GM10847 (cell line): Measurements from ENCODE around the gene PRKAG2.

Experiments
- POLR2A ChIP-seq: IDR thresholded peaks from 2 replicates; pipeline ENCODE4 v1.6.1; 2011; ENCODE audit not compliant: insufficient read length; ENCODE audit errors: extremely low read depth

Gene PRKAG2

GRCh38 chr7:151804756-151805155, 72.2 kb downstream of the PRKAG2 start:
- TF ChIP-seq POLR2A = no peak

- TF ChIP-seq POLR2A = no peak
Observed at GRCh38 chr7:151803841-151804240, 73.1 kb downstream of the PRKAG2 start.

- no peak for TF ChIP-seq POLR2A
Observed at GRCh38 chr7:151802469-151802846, 74.5 kb downstream of the PRKAG2 start.

- no peak for TF ChIP-seq POLR2A
Observed at GRCh38 chr7:151801782-151802468, 75.0 kb downstream of the PRKAG2 start.

- TF ChIP-seq POLR2A = no peak
Observed at GRCh38 chr7:151801291-151801690, 75.6 kb downstream of the PRKAG2 start.

GRCh38 chr7:151800861-151801260, 76.1 kb downstream of the PRKAG2 start:
- TF ChIP-seq POLR2A = no peak

- no peak for TF ChIP-seq POLR2A
Observed at GRCh38 chr7:151800391-151800790, 76.5 kb downstream of the PRKAG2 start.

- no peak for TF ChIP-seq POLR2A
Observed at GRCh38 chr7:151799506-151799905, 77.4 kb downstream of the PRKAG2 start.

- TF ChIP-seq POLR2A = no peak
Observed at GRCh38 chr7:151798851-151799448, 78.0 kb downstream of the PRKAG2 start.

GRCh38 chr7:151796871-151797537, 79.9 kb downstream of the PRKAG2 start:
- TF ChIP-seq POLR2A = no peak

- TF ChIP-seq POLR2A = no peak
Observed at GRCh38 chr7:151796091-151796870, 80.6 kb downstream of the PRKAG2 start.

GRCh38 chr7:151795168-151795811, 81.6 kb downstream of the PRKAG2 start:
- no peak for TF ChIP-seq POLR2A

GRCh38 chr7:151794508-151795167, 82.3 kb downstream of the PRKAG2 start:
- TF ChIP-seq POLR2A = no peak

GRCh38 chr7:151793991-151794507, 82.9 kb downstream of the PRKAG2 start:
- TF ChIP-seq POLR2A = no peak
